MV-4-11 (cell line): Measurements from ENCODE around the gene CDY2B.
"Not testable (repeated sequence)": the region's sequence is repeated elsewhere in the genome, so short reads cannot be mapped to it uniquely, and the experiment has no call there.

Experiments used
- DNase-seq: peaks from one replicate; lab custom pipeline; 2025; lab: John Stamatoyannopoulos, UW

The CDY2B gene

GRCh38 chrY:17880120-17880519 lies at the start of gene CDY2B:
CDY2B (minus strand) TSS chrY:17880220; CDS start chrY:17879892, 328 bp downstream.
- not testable (repeated sequence) for DNase-seq

GRCh38 chrY:17908009-17908408 lies 28.0 kb upstream of the CDY2B start:
- not testable (repeated sequence) for DNase-seq

- DNase-seq, result not testable (repeated sequence)
These were observed 27.3 kb upstream of the CDY2B start for GRCh38 chrY:17907351-17907750.

GRCh38 chrY:17881697-17882096 lies 1.7 kb upstream of the CDY2B start:
- DNase-seq, result not testable (repeated sequence)

- DNase-seq, result not testable (repeated sequence)
These were observed 3.3 kb downstream of the CDY2B start for GRCh38 chrY:17876767-17877166.

- DNase-seq, result not testable (repeated sequence)
These were observed 4.6 kb downstream of the CDY2B start for GRCh38 chrY:17875401-17875800.

GRCh38 chrY:17871194-17871903 lies 8.7 kb downstream of the CDY2B start:
- DNase-seq, result not testable (repeated sequence)

GRCh38 chrY:17870737-17871136 lies 9.3 kb downstream of the CDY2B start:
- DNase-seq, result not testable (repeated sequence)

GRCh38 chrY:17867850-17868249 lies 12.2 kb downstream of the CDY2B start:
- not testable (repeated sequence) for DNase-seq

- DNase-seq, result not testable (repeated sequence)
These were observed 19.4 kb downstream of the CDY2B start for GRCh38 chrY:17860634-17861033.

GRCh38 chrY:17856963-17857848 lies 22.8 kb downstream of the CDY2B start:
- not testable (repeated sequence) for DNase-seq

GRCh38 chrY:17856508-17856907 lies 23.5 kb downstream of the CDY2B start:
- not testable (repeated sequence) for DNase-seq

GRCh38 chrY:17849131-17849530 lies 30.9 kb downstream of the CDY2B start:
- not testable (repeated sequence) for DNase-seq

GRCh38 chrY:17832149-17832548 lies 47.9 kb downstream of the CDY2B start:
- not testable (repeated sequence) for DNase-seq
